K562 (cell line): ENCODE data around the gene ZBTB32. TPM values are rescaled to one million over a fixed set of nuclear protein-coding genes. Genes with fewer than 3 reads are reported as not detected.
A peak's percentile ranks its signal among the peaks of the same experiment; 100 is the strongest.

Experiments used
- CBX5 ChIP-seq: IDR thresholded peaks from 2 replicates; pipeline ENCODE4 v1.6.1; 2014; ENCODE audit warnings: low read depth, borderline replicate concordance
- CHD1 ChIP-seq: fragments of 200-600 bp; sonication (generic); IDR thresholded peaks from one replicate; pipeline ENCODE4 v1.6.1; 2012; ENCODE audit warnings: mild to moderate bottlenecking, moderate library complexity, low read length, inconsistent platforms
- NCOA1 ChIP-seq: fragments of 450-650 bp; IDR thresholded peaks from 2 replicates; pipeline ENCODE4 v1.6.1; 2016; ENCODE audit warnings: low read depth
- SNIP1 ChIP-seq: fragments of 450-650 bp; IDR thresholded peaks from 2 replicates; pipeline ENCODE4 v1.7.1; 2017; ENCODE audit warnings: low read depth, mild to moderate bottlenecking
- ZNF165 ChIP-seq: fragments of 250-450 bp; sonication (Bioruptor Pico); IDR thresholded peaks from 2 replicates; pipeline ENCODE4 v1.4.0; 2020; ENCODE audit warnings: borderline replicate concordance
- ZNF695 ChIP-seq: fragments of 450-650 bp; formaldehyde crosslinking; IDR thresholded peaks from 2 replicates; pipeline ENCODE4 v1.4.0; 2020; ENCODE audit warnings: mild to moderate bottlenecking, moderate library complexity
- ZNF778 ChIP-seq: fragments of 450-650 bp; formaldehyde crosslinking; IDR thresholded peaks from 2 replicates; pipeline ENCODE4 v1.4.0; 2020; ENCODE audit warnings: mild to moderate bottlenecking, moderate library complexity
- polyA plus RNA-seq, 8 experiments: library from polyadenylated mRNA; depleted of rRNA in 4 of 8; stranded (reverse) in 5 of 8; unstranded in 3 of 8; fragments of >200 nt; fragmentation: Nextera tagmentation in 2 of 8; fragmentation: Illumina TruSeq in 1 of 8; extraction: Ambion mirVana in 2 of 8; extraction: Trizol in 1 of 8; gene quantifications; 2 replicates each; pipeline versions ENCODE4 v1.2.1 to v1.2.3, GENCODE V29; 2011 to 2014; ENCODE audit warnings: inconsistent platforms in 1 of 8, missing spikeins in 1 of 8
- total RNA-seq, 7 experiments: library from RNA; depleted of rRNA in 6 of 7; stranded (reverse); fragments of >200 nt in 6 of 7; fragmentation: Illumina TruSeq in 2 of 7; extraction: Trizol in 2 of 7; gene quantifications; 2 replicates each; pipeline versions ENCODE4 v1.2.1 to v1.2.3, GENCODE V29; 2011 to 2021; ENCODE audit warnings: low replicate concordance in 1 of 7
- TF ChIP-seq, protein P1 (sequence below), 2 experiments: fragments of 450-650 bp in 1 of 2; sonication (generic) in 1 of 2; formaldehyde crosslinking in 1 of 2; IDR thresholded peaks; 2 replicates each; pipeline versions ENCODE4 v1.7.1 to v1.9.0; 2016 to 2022; ENCODE audit warnings: inconsistent platforms in 1 of 2, mild to moderate bottlenecking in 1 of 2, missing genetic modification reagents in 1 of 2
- TF ChIP-seq, protein P2 (sequence below): sonication (generic); formaldehyde crosslinking; IDR thresholded peaks from 2 replicates; pipeline ENCODE4 v1.9.0; 2022; ENCODE audit warnings: mild to moderate bottlenecking, missing genetic modification reagents
- TF ChIP-seq, protein P3 (sequence below): fragments of 450-650 bp; formaldehyde crosslinking; IDR thresholded peaks from 2 replicates; pipeline ENCODE4 v1.4.0; 2020; ENCODE audit warnings: mild to moderate bottlenecking, moderate library complexity
- TF ChIP-seq, protein P4 (sequence below): fragments of 150-350 bp; IDR thresholded peaks from 2 replicates; pipeline ENCODE4 v1.6.1; 2014; ENCODE audit warnings: low read depth, mild to moderate bottlenecking, low read length, borderline replicate concordance

ZBTB32 gene
- total and polyA plus RNA-seq, 9 of the 15 experiments (the other 6 are each of a cell fraction or from before 2014, with no cell fraction given): 0.20 TPM; not detected in 8

DNA sequence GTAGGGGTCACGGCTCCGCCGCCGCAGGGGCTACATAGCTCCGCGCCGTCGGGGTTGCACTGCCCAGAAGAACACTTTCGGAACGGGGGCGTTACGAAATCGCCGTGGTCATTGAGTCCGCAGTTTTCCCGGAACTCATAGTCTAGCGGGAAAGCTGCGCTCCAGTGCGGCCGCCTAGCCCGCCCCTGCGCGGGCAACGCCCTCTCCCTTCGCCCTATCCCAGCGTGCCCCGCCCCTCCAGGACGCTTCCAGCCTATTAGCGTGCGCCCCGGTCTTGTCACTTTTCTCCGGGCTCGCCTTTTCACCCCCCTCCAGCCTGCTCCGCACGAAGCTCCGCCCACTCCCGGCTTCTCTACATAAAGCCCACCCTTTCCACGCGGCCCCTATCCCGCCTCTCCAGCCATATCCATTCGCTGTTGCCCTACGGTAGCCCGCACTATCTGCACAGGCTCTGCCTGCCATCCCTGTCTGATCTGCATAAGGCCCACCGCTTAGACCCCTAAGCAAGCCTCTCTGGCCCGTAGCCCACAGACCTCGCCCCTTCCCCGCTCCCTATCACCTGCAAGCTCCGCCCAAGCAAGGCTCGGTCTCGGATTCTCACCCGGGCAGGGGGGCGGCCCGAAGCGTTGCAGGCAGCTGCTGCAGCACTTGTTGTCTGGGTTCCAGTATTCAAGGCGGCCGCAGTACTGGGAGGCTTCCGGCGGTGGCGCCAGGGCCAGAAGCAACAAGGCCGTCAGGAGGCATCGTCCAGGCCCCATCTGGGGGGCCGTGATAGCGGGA lies 36.3 kb downstream of the ZBTB32 start (continued):
- TF ChIP-seq, protein P1, sequence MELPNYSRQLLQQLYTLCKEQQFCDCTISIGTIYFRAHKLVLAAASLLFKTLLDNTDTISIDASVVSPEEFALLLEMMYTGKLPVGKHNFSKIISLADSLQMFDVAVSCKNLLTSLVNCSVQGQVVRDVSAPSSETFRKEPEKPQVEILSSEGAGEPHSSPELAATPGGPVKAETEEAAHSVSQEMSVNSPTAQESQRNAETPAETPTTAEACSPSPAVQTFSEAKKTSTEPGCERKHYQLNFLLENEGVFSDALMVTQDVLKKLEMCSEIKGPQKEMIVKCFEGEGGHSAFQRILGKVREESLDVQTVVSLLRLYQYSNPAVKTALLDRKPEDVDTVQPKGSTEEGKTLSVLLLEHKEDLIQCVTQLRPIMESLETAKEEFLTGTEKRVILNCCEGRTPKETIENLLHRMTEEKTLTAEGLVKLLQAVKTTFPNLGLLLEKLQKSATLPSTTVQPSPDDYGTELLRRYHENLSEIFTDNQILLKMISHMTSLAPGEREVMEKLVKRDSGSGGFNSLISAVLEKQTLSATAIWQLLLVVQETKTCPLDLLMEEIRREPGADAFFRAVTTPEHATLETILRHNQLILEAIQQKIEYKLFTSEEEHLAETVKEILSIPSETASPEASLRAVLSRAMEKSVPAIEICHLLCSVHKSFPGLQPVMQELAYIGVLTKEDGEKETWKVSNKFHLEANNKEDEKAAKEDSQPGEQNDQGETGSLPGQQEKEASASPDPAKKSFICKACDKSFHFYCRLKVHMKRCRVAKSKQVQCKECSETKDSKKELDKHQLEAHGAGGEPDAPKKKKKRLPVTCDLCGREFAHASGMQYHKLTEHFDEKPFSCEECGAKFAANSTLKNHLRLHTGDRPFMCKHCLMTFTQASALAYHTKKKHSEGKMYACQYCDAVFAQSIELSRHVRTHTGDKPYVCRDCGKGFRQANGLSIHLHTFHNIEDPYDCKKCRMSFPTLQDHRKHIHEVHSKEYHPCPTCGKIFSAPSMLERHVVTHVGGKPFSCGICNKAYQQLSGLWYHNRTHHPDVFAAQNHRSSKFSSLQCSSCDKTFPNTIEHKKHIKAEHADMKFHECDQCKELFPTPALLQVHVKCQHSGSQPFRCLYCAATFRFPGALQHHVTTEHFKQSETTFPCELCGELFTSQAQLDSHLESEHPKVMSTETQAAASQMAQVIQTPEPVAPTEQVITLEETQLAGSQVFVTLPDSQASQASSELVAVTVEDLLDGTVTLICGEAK (IDR thresholded peaks at IDR 0.05): peak; percentile 61
- TF ChIP-seq, protein P1 (CRISPR knock-in tag; IDR thresholded peaks at IDR 0.05): no peak
- TF ChIP-seq CHD1 (no peak), ZNF165 (no peak), CBX5 (no peak), ZNF695 (CRISPR knock-in tag) (no peak), NCOA1 (peak; percentile 72; the same call in 1 of the 2 replicates), SNIP1 (no peak), ZNF778 (CRISPR knock-in tag) (no peak)
- TF ChIP-seq, protein P2, sequence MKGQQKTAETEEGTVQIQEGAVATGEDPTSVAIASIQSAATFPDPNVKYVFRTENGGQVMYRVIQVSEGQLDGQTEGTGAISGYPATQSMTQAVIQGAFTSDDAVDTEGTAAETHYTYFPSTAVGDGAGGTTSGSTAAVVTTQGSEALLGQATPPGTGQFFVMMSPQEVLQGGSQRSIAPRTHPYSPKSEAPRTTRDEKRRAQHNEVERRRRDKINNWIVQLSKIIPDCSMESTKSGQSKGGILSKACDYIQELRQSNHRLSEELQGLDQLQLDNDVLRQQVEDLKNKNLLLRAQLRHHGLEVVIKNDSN (CRISPR knock-in tag): peak; percentile 48
- TF ChIP-seq, protein P3, sequence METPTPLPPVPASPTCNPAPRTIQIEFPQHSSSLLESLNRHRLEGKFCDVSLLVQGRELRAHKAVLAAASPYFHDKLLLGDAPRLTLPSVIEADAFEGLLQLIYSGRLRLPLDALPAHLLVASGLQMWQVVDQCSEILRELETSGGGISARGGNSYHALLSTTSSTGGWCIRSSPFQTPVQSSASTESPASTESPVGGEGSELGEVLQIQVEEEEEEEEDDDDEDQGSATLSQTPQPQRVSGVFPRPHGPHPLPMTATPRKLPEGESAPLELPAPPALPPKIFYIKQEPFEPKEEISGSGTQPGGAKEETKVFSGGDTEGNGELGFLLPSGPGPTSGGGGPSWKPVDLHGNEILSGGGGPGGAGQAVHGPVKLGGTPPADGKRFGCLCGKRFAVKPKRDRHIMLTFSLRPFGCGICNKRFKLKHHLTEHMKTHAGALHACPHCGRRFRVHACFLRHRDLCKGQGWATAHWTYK (CRISPR knock-in tag): no peak
- TF ChIP-seq, protein P4, sequence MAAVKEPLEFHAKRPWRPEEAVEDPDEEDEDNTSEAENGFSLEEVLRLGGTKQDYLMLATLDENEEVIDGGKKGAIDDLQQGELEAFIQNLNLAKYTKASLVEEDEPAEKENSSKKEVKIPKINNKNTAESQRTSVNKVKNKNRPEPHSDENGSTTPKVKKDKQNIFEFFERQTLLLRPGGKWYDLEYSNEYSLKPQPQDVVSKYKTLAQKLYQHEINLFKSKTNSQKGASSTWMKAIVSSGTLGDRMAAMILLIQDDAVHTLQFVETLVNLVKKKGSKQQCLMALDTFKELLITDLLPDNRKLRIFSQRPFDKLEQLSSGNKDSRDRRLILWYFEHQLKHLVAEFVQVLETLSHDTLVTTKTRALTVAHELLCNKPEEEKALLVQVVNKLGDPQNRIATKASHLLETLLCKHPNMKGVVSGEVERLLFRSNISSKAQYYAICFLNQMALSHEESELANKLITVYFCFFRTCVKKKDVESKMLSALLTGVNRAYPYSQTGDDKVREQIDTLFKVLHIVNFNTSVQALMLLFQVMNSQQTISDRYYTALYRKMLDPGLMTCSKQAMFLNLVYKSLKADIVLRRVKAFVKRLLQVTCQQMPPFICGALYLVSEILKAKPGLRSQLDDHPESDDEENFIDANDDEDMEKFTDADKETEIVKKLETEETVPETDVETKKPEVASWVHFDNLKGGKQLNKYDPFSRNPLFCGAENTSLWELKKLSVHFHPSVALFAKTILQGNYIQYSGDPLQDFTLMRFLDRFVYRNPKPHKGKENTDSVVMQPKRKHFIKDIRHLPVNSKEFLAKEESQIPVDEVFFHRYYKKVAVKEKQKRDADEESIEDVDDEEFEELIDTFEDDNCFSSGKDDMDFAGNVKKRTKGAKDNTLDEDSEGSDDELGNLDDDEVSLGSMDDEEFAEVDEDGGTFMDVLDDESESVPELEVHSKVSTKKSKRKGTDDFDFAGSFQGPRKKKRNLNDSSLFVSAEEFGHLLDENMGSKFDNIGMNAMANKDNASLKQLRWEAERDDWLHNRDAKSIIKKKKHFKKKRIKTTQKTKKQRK: no peak
